ENCODE measurements around the gene OGN. TPM values are rescaled to one million over a fixed set of nuclear protein-coding genes. Genes with fewer than 3 reads are reported as not detected.
A peak's percentile ranks its signal among the peaks of the same experiment; 100 is the strongest.

OGN gene
- total and polyA plus RNA-seq, 2 of the 4 experiments (the other 2 are of a cell fraction) = under 0.01 to 0.10 TPM

DNA sequence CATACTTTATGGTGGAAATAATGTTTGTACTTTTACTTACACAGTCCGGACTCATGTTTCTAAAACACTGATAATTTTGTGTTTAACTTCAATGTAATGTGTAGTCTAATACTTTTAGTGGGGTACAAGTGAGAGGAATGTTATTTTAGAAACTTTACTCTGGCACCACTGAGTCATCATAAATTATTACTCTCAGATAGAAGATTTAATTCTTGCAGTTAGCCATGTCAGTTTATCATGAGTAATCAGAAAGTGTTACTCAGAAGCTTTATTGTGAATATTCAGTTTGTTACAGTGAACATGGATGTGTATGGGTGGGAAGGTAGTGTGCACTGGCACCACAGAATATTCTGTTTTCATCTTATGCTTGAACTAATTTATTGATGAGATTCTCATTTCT is 20.0 kb downstream of the OGN start:
- ChIA-PET POLR2A (ENCODE audit: unreplicated experiment) (no interaction called here), CTCF (no interaction called here)
- peak; percentile 69 for DNase-seq
- no peak overlapping the region for H4K5ac ChIP-seq (ENCODE audit: low read depth, low read length)
- intact Hi-C loops (cut with micrococcal nuclease) = loop anchor here (5.0 kb wide), 1 partner anchor 37 kb away; no protein-coding TSS in a partner anchor
- H3K18ac ChIP-seq (ENCODE audit: low read depth, low read length) = no peak overlapping the region; the same call in 1 of the 2 replicates
- no peak overlapping the region for H2AK5ac ChIP-seq (ENCODE audit: low read depth, low read length)
- no peak overlapping the region for H2BK20ac ChIP-seq (ENCODE audit: low read depth, low read length)
- H2BK15ac ChIP-seq (ENCODE audit: low read depth, low read length) = no peak overlapping the region
- H3K4me3 ChIP-seq (ENCODE audit: insufficient read depth, low read depth, low read length) = no peak overlapping the region
- H2BK120ac ChIP-seq (ENCODE audit: low read depth, low read length) = no peak overlapping the region
- no TSS peak for BruUV-seq (replicated peaks)
- no peaks in the 10 kb centered on the region; the same call in 1 of the 2 replicates for H3K9me1 ChIP-seq (ENCODE audit: insufficient read depth, low read length)
- dilution Hi-C loops (cut with HindIII; ENCODE audit: low sequenced_read_pairs, unreplicated experiment) = no loop called here
- H3K4me1 ChIP-seq (ENCODE audit: control insufficient read depth, insufficient read depth, low read length) = no peaks in the 10 kb centered on the region; the same call in 1 of the 2 replicates
- H3K4ac ChIP-seq (ENCODE audit: low read depth, low read length) = no peak overlapping the region
- no peak overlapping the region for H3K56ac ChIP-seq (ENCODE audit: extremely low read depth, insufficient read depth, low read length)
- H3K9me3 ChIP-seq (ENCODE audit: control insufficient read depth, insufficient read depth, low read length) = no peaks in the 10 kb centered on the region
- H3K9ac ChIP-seq (ENCODE audit: low read depth, low read length) = no peak overlapping the region
- no peaks in the 10 kb centered on the region for H4K20me1 ChIP-seq (ENCODE audit: insufficient read depth, low read length)
- H3K14ac ChIP-seq (replicated peaks; ENCODE audit: low read depth, low read length) = no peak overlapping the region
- no peak overlapping the region for H2AFZ ChIP-seq (replicated peaks; ENCODE audit: low read length, poor library complexity)
- no peaks in the 10 kb centered on the region for H3K79me1 ChIP-seq (ENCODE audit: low read depth in 1 of 2, low read length in 2 of 2)
- H3K27ac ChIP-seq (ENCODE audit: insufficient read depth, low read length) = no peak overlapping the region
- H3K36me3 ChIP-seq (ENCODE audit: control insufficient read depth, insufficient read depth, low read length) = no peaks in the 10 kb centered on the region
- no peak overlapping the region for H3K23ac ChIP-seq (ENCODE audit: low read depth, low read length)
- no peak overlapping the region for H4K8ac ChIP-seq (ENCODE audit: low read depth in 2 of 2, low read length in 2 of 2)
- H2BK5ac ChIP-seq (ENCODE audit: low read depth, low read length, poor library complexity, severe bottlenecking) = no peak overlapping the region
- no peak for TF ChIP-seq RFX5 (IDR thresholded peaks at IDR 0.05; ENCODE audit: low read depth, low read length)
- no peak for TF ChIP-seq CHD1 (IDR thresholded peaks at IDR 0.05; ENCODE audit: low read depth, low read length)
- TF ChIP-seq, protein P1, sequence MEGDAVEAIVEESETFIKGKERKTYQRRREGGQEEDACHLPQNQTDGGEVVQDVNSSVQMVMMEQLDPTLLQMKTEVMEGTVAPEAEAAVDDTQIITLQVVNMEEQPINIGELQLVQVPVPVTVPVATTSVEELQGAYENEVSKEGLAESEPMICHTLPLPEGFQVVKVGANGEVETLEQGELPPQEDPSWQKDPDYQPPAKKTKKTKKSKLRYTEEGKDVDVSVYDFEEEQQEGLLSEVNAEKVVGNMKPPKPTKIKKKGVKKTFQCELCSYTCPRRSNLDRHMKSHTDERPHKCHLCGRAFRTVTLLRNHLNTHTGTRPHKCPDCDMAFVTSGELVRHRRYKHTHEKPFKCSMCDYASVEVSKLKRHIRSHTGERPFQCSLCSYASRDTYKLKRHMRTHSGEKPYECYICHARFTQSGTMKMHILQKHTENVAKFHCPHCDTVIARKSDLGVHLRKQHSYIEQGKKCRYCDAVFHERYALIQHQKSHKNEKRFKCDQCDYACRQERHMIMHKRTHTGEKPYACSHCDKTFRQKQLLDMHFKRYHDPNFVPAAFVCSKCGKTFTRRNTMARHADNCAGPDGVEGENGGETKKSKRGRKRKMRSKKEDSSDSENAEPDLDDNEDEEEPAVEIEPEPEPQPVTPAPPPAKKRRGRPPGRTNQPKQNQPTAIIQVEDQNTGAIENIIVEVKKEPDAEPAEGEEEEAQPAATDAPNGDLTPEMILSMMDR (conservative IDR thresholded peaks at IDR 0.05; ENCODE audit: low read depth, low read length) = no peak
- peak; percentile 63; the same call in 1 of the 2 replicates for TF ChIP-seq FOS (IDR thresholded peaks at IDR 0.05; ENCODE audit: low read depth, low read length)
- no peak for TF ChIP-seq ELK1 (IDR thresholded peaks at IDR 0.05; ENCODE audit: borderline replicate concordance, low read depth, low read length)
- no peak for TF ChIP-seq MXI1 (IDR thresholded peaks at IDR 0.05; ENCODE audit: borderline replicate concordance, low read depth, low read length)
- no peak for TF ChIP-seq POLR2A (IDR thresholded peaks at IDR 0.05; ENCODE audit: low read depth, low read length)
- no peak for TF ChIP-seq MAZ (IDR thresholded peaks at IDR 0.05; ENCODE audit: borderline replicate concordance, low read depth, low read length)
- peak; percentile 76 for TF ChIP-seq MAFK (IDR thresholded peaks at IDR 0.05; ENCODE audit: low read depth, low read length)
- peak; percentile 15; the same call in 1 of the 2 replicates for TF ChIP-seq BHLHE40 (IDR thresholded peaks at IDR 0.05; ENCODE audit: low read depth, low read length)
- TF ChIP-seq, protein P2, sequence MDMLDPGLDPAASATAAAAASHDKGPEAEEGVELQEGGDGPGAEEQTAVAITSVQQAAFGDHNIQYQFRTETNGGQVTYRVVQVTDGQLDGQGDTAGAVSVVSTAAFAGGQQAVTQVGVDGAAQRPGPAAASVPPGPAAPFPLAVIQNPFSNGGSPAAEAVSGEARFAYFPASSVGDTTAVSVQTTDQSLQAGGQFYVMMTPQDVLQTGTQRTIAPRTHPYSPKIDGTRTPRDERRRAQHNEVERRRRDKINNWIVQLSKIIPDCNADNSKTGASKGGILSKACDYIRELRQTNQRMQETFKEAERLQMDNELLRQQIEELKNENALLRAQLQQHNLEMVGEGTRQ (IDR thresholded peaks at IDR 0.05; ENCODE audit: low read depth, low read length) = no peak
- TF ChIP-seq CEBPB (IDR thresholded peaks at IDR 0.05; ENCODE audit: low read depth, low read length) = 0 out of 2 replicates have a peak, but pooled peaks have one; percentile 13
- TF ChIP-seq NFE2L2 (IDR thresholded peaks at IDR 0.05; ENCODE audit: low read depth, low read length) = no peak
- no peak for TF ChIP-seq RCOR1 (IDR thresholded peaks at IDR 0.05; ENCODE audit: insufficient replicate concordance, low read length)
- TF ChIP-seq SMC3 (IDR thresholded peaks at IDR 0.05; ENCODE audit: low read depth, low read length) = no peak
- no peak for TF ChIP-seq RAD21 (IDR thresholded peaks at IDR 0.05; ENCODE audit: low read length)
- peak; percentile 87 for ATAC-seq (ENCODE audit: low read depth)
- WGBS, 2 experiments (ENCODE audit: extremely low coverage in 2 of 2, insufficient read length in 1 of 2) = no CpG with 5 or more reads among the region's 1 CpG
- in situ Hi-C loops (cut with MboI; ENCODE audit: low sequenced_read_pairs) = no loop called here
- peak overlapping the region; percentile 63 for H3K4me2 ChIP-seq (ENCODE audit: low read depth, low read length)
- no peak overlapping the region for H2AK9ac ChIP-seq (replicated peaks; ENCODE audit: low read depth, low read length, poor library complexity)
- no peak overlapping the region for H4K91ac ChIP-seq (ENCODE audit: insufficient read depth, low read depth, low read length)
- H3K27me3 ChIP-seq (ENCODE audit: control insufficient read depth, insufficient read depth, low read length) = no peaks in the 10 kb centered on the region
